Esophagus muscularis mucosa (tissue), 4 donors: ENCODE data around the gene GTPBP6.

Experiments
- CTCF ChIP-seq, 3 experiments: fragments of 200-600 bp in 2 of 3; fragments of 450-650 bp in 1 of 3; sonication (generic) in 2 of 3; IDR thresholded peaks; one replicate each; pipeline ENCODE4 v1.5.1; 2017 to 2019; ENCODE audit warnings: antibody characterized with exemption in 3 of 3, mild to moderate bottlenecking in 2 of 3, moderate library complexity in 1 of 3
- EP300 ChIP-seq: sonication (generic); formaldehyde crosslinking; IDR thresholded peaks from one replicate; pipeline ENCODE4 v1.6.1; 2017; ENCODE audit warnings: antibody characterized with exemption
- POLR2A ChIP-seq: fragments of 450-650 bp; IDR thresholded peaks from one replicate; pipeline ENCODE4 v1.6.1; 2017; ENCODE audit warnings: antibody characterized with exemption, moderate library complexity, mild to moderate bottlenecking, low read depth
- POLR2AphosphoS5 ChIP-seq, 2 donors: sonication (generic); formaldehyde crosslinking; IDR thresholded peaks; one replicate each; pipeline ENCODE4 v1.6.1; 2017; ENCODE audit warnings: antibody characterized with exemption in 2 of 2

- TF ChIP-seq CTCF (IDR thresholded peaks at IDR 0.05) (no peak), POLR2A (no peak), POLR2AphosphoS5 (IDR thresholded peaks at IDR 0.05) (no peak), EP300 (no peak)
Measured at GRCh38 chrX:270848-271367, 47.7 kb downstream of the GTPBP6 start.
